Mesothelial cell of epicardium (in vitro differentiated cells): ENCODE results near the gene KRTAP10-2. TPM values are rescaled to one million over a fixed set of nuclear protein-coding genes. Genes with fewer than 3 reads are reported as not detected.

ENCODE experiments used
- DNase-seq, 2 experiments: peaks; one replicate each; pipeline ENCODE4 v3.0.0; 2021; ENCODE audit warnings: low spot score in 2 of 2; ENCODE audit not compliant: unreplicated experiment in 2 of 2
- H3K27ac Mint-ChIP-seq: 2 replicates; pipeline ENCODE4 v1.8.0; 2021; ENCODE audit warnings: mixed read lengths
- H3K27me3 Mint-ChIP-seq: 2 replicates; pipeline ENCODE4 v1.8.0; 2021; ENCODE audit warnings: low read depth, mixed read lengths
- H3K36me3 Mint-ChIP-seq: 2 replicates; pipeline ENCODE4 v1.8.0; 2021; ENCODE audit warnings: mixed read lengths
- H3K4me1 Mint-ChIP-seq: 2 replicates; pipeline ENCODE4 v1.8.0; 2021; ENCODE audit warnings: mixed read lengths
- H3K4me3 Mint-ChIP-seq: 2 replicates; pipeline ENCODE4 v1.8.0; 2021; ENCODE audit warnings: mild to moderate bottlenecking, moderate library complexity, mixed read lengths
- H3K9me3 Mint-ChIP-seq: 2 replicates; pipeline ENCODE4 v1.8.0; 2021; ENCODE audit warnings: mixed read lengths
- CTCF ChIP-seq: fragments of 200-600 bp; sonication (generic); IDR thresholded peaks from one replicate; pipeline ENCODE4 v1.5.0; 2021; ENCODE audit warnings: antibody characterized with exemption; ENCODE audit not compliant: unreplicated experiment
- total RNA-seq: library from RNA; stranded (reverse); gene quantifications from 3 replicates; pipeline ENCODE4 v1.2.1, GENCODE V29; 2021

Gene KRTAP10-2
- total RNA-seq, 1 donor from 2014 or later, result not detected

GRCh38 chr21:44533121-44533890 is 18.0 kb downstream of the KRTAP10-2 start:
- DNase-seq, result no peak
- TF ChIP-seq CTCF, result no peak
- Mint-ChIP-seq H3K9me3 (peaks cover 5% of the 10 kb centered on the region), H3K36me3 (no peaks in the 10 kb centered on the region), H3K4me1 (no peaks in the 10 kb centered on the region), H3K4me3 (no peak overlapping the region), H3K27ac (no peak overlapping the region), H3K27me3 (no peaks in the 10 kb centered on the region)

GRCh38 chr21:44532712-44533111 is 18.6 kb downstream of the KRTAP10-2 start:
- H3K9me3 Mint-ChIP-seq, result peaks cover 5% of the 10 kb centered on the region
- H3K4me1 Mint-ChIP-seq, result no peaks in the 10 kb centered on the region
- H3K27ac Mint-ChIP-seq, result no peak overlapping the region
- H3K36me3 Mint-ChIP-seq, result no peaks in the 10 kb centered on the region
- no peaks in the 10 kb centered on the region for H3K27me3 Mint-ChIP-seq
- TF ChIP-seq CTCF, result no peak
- no peak overlapping the region for H3K4me3 Mint-ChIP-seq
- DNase-seq, result no peak

GRCh38 chr21:44531606-44532564 is 19.4 kb downstream of the KRTAP10-2 start:
- no peaks in the 10 kb centered on the region for H3K9me3 Mint-ChIP-seq
- H3K27me3 Mint-ChIP-seq, result no peaks in the 10 kb centered on the region
- DNase-seq, result no peak
- H3K4me3 Mint-ChIP-seq, result no peak overlapping the region
- H3K36me3 Mint-ChIP-seq, result no peaks in the 10 kb centered on the region
- no peak for TF ChIP-seq CTCF
- no peak overlapping the region for H3K27ac Mint-ChIP-seq
- H3K4me1 Mint-ChIP-seq, result no peaks in the 10 kb centered on the region

- no peaks in the 10 kb centered on the region for H3K36me3 Mint-ChIP-seq
- no peak overlapping the region for H3K4me3 Mint-ChIP-seq
- H3K4me1 Mint-ChIP-seq, result no peaks in the 10 kb centered on the region
- H3K27ac Mint-ChIP-seq, result no peak overlapping the region
- no peaks in the 10 kb centered on the region for H3K27me3 Mint-ChIP-seq
- no peak for TF ChIP-seq CTCF
- no peak for DNase-seq
- H3K9me3 Mint-ChIP-seq, result no peaks in the 10 kb centered on the region
These were observed 20.3 kb downstream of the KRTAP10-2 start for GRCh38 chr21:44530903-44531605.

- Mint-ChIP-seq H3K27me3 (no peaks in the 10 kb centered on the region), H3K36me3 (no peaks in the 10 kb centered on the region), H3K27ac (no peak overlapping the region), H3K4me3 (no peak overlapping the region), H3K4me1 (no peaks in the 10 kb centered on the region), H3K9me3 (no peaks in the 10 kb centered on the region)
- DNase-seq, result no peak
- TF ChIP-seq CTCF, result no peak
These were observed 20.9 kb downstream of the KRTAP10-2 start for GRCh38 chr21:44530221-44530902.
